Stimulated activated naive CD8-positive, alpha-beta T cell treated with anti-CD3 and anti-CD28 coated beads, Interleukin-15, Interleukin-2, amounts not matched to agents 100 U/mL and 50 U/mL, for 24 hours (primary cell): ENCODE data around the gene CCDC152.

Experiments
- ATAC-seq: fragments of 150-1000 bp; cut with Tn5 transposase; one replicate; pipeline ENCODE4 v1.10.0; 2021
- DNase-seq: peaks from one replicate; pipeline ENCODE4 v3.0.0; 2021

CCDC152 gene

DNA sequence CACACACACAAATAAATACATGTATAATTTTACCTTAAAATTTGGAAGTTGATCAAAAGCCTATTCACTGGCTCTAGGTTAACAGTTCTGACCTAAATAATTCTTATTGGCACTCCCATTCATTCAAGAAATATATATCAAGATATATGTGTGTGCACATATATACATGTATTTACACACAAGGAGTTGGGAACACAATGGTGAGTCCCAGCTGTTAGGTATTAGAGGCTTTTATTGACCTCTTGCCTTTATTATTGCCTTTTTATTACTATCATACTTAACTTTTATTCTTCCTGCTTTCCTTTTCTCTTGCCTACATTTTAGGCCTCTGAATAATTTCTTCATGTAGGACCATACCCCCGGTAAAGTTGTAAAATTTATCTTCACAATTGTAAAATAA is 25.0 kb downstream of the CCDC152 start:
- ATAC-seq (no peak), DNase-seq (no peak)

DNA sequence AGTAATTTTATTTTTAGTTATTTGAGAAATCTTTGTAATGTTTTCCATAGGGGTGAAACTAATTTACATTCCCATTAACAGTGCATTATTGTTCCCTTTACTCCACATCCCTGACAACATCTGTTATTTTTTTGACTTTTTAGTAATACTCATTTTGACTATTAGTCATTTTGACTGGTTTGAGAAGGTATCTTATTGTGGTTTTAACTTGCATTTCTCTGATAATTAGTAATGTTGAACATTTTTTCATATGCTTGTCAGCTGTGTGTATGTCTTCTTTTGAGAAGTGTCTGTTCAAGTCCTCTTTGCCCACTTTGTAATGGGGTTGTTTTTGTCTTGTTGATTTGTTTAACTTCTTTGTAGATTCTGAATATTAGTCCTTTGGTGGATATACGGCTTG is 27.5 kb downstream of the CCDC152 start:
- DNase-seq: no peak

DNA sequence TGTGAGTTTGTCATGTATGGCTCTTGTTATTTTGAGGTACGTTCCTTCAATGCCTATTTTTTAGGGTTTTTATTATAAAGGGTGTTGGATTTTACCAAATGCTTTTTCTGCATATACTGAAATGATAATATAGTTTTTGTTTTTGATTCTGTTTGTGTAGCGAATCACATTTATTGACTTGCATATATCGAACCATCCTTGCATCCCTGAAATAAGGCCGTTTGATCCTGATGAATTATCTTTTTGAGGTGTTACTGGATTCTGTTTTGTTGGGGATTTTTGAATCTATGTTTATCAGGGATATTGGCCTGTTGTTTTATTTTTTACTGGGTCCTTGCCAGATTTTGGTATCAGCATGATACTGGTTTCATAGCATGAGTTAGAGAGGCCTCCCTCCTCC is 29.1 kb downstream of the CCDC152 start:
- ATAC-seq (no peak), DNase-seq (no peak)

More for the DNA sequence above, 27.5 kb downstream of the CCDC152 start:
- ATAC-seq: no peak

DNA sequence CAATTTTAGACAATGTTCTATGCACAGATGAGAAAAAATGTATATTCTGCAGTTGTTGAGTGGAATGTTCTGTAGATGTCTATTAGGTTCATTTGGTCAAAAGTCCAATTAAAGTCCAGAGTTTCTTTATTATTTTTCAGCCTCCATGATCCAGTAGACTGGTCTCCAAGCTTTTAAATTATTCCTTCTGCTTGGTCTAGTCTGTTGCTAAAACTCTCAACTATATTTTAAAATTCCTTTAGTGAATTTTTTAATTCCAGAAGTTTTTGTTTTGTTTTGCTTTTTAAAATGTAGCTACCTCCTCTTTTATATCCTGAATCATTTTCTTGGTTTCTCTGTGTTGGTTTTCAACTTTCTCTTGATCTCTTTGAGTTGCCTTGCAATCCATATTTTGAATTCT is 30.5 kb downstream of the CCDC152 start:
- no peak for ATAC-seq
- no peak for DNase-seq

DNA sequence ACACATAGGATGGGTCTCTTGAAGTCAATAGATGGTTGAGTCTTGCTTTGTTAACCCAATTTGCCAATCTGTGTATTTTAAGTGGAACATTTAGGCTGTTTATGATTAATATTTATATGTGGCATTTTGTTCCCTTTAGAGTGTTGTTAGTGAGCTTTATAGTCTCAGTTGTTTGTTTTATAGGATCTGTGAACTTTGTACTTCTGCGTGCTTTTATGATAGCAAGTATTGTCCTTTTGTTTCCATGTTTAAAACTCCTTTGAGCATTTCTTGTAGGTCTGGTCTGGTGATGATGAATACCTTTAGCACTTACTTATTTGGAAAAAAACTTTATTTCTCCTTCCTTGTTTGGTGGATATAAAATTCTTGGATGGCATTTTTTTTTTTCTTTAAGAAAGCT is 31.2 kb downstream of the CCDC152 start:
- DNase-seq: no peak
- no peak for ATAC-seq

DNA sequence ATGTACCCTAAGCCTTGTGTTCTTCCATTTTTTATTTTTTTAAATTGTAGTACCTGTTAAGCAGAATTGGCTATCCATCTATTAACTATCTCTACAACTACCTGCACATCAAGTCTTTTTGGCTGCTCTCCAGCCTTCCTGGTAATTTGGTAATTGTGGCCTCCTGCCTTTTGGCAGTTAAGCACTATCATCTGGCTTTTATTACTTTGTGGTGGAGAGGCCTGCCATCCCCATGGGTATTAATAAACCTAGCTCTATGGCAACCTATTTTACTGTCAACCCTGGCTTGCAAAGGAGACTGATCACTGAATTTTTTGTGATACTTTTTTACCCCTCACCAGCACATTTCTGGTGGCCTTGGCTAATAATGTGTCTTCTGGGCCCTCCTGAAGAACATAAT is 34.5 kb downstream of the CCDC152 start:
- DNase-seq: no peak
- ATAC-seq: no peak

DNA sequence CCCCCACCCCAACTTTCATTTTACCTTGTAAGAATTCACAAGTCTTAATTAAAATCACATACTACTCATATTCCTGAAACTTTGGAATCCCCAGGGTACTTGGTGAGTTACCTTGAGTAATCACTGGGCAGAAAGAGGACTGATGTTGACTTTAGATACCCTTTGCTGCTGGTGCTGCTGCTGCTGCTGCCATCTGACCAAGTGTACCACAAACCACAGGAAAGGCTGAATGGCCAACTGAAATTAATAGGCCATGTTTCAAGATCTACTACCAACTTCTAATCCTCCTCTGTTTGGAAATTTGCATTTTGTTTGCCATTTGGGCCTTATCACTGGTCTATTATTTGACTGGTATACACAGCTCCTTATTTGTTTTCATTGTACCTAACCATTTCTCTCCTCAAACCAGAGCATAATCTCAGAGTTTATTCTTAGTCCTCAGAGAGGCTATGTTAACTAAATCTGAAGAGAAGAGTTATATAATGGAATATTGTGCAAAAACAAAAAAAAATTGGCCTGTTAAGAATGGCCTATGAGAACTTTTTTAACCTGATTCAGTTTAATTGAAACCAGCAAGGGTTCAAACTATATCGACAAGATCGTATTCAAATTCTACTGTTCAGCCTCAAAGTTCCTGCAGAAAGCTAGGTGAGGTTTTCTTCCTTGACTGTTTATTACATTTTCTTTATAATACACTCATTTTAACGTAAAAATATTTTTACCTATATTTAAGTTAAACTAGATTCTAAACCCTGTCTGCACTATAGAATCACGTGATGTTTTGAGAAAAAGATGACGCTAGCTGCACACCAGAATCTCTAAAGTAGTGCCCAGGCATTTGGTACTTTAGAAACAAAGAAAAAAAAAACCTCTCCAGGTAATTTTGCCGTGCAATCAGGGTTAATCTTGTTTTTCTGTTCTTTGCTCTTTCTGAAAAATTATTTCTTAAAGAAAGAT is 41.9 kb downstream of the CCDC152 start:
- DNase-seq (no peak), ATAC-seq (no peak)

DNA sequence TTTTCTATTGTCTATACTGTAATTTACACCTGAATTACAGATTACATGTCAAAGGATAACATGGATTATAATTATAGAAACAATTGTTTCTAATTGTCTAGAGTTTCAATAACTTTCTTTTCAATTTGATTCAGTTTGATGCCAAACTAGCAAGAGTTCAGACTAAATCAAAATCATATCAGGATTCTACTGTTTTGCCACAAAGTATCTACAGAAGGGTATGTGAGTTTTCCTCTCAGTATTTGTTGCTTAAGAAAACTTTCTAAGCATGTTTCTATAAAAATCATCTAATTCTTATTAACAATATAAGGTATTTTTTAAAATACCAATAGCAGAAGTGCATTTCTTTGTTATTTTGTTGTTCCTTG is 42.6 kb downstream of the CCDC152 start:
- no peak for ATAC-seq

DNA sequence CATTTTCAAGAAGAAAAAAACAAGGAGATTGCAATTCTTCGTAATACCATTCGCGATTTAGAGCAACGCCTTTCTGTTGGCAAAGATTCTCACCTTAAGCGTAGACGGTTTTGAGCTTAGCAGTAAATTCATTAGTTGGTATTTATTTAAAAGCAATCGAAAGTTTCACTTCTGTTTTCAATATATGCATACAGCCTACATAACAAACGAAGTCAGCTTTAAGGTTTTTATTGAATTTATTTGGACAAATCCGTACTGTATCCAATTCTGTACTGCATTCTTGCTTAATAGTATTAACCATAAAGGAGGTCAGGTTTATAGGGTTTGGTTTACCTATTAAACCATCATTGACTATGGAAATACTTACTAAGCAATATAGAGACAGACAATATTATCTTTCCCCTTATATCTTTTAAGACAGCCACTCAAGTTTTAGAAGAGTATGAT is 43.1 kb downstream of the CCDC152 start:
- DNase-seq: no peak
- ATAC-seq: no peak

More for the DNA sequence above, 42.6 kb downstream of the CCDC152 start:
- no peak for DNase-seq

DNA sequence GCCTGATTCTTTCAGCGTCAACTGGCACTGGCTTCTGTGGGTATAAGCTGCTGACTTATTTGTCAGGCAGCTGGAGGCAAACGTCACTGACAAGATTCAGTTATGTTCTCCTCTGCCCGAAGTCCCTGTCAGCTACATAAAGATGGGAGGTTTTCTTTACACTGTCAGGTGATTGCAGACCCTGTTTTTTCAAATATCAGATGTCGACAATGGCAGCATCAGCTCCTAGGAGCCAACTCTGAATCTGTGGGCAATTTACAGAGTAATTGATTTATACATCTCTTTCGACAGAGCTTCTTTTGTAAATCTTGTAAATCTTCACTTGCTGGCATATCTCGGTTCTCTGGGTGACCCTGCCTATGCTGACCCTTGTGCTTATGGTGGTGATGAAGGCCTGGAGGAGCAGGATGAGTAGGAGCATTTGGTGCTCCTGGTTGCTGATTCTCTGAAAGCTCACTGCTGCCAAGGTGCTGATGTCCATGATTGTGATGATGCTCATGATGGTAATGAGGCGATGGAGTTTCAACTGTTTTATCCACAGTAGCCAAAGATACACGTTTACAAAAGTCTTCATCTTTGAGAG is 44.2 kb downstream of the CCDC152 start:
- DNase-seq: no peak
- ATAC-seq: no peak

DNA sequence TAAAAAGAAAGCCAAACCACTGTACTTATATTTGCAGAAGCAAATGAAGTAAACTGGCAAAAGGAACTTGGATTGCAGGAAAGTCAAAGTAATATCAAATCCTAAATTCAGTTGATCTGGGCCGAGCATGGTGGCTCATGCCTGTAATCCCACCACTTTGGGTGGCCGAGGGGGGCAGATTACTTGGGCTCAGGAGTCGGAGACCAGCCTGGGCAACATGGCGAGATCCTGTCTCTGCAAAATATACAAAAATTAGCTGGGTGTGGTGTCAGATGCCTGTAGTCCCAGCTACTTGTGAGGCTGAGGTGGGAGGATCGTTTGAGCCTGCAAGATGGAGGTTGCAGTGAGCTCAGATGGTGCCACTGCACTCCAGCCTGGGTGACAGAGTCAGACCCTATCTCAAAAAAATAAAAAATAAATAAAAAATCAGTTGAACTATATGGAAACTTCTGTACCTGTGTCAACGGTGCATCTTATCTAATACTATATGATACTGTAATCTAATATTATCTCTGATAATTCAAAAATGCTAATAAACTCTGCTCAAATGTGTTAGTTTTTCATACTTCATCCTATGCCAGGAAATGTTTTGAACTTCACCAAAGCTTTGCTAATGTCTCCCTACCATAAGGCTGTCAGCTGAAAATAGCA is 45.0 kb downstream of the CCDC152 start:
- ATAC-seq (no peak), DNase-seq (no peak)

DNA sequence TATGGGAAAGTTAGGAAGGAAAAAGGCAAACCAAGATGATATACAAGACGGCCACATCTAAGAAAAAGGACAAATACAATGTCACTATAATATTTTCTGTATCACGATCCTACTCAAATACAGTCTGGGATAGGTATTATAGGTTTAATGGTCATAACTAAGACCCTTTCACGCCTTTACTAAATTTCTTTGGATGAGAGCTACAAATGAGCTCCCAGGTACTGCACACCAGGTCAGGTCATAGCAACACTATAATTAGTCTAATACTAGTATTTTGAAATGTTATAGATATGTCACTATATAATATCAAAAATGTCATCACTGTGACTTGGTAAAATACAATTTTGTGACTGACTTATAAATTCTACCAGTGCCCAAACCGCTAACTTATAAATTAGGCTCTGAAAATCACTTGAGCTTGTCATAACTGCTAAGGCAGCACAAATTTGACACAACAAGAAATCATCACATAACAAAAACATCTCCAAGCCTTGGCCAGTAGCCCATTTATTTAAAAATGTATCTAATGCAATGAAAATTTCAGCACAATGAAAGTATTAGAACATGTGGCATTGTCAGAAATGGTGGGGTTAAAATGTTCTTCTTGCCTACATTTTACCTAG is 48.2 kb downstream of the CCDC152 start:
- DNase-seq (no peak), ATAC-seq (no peak)

DNA sequence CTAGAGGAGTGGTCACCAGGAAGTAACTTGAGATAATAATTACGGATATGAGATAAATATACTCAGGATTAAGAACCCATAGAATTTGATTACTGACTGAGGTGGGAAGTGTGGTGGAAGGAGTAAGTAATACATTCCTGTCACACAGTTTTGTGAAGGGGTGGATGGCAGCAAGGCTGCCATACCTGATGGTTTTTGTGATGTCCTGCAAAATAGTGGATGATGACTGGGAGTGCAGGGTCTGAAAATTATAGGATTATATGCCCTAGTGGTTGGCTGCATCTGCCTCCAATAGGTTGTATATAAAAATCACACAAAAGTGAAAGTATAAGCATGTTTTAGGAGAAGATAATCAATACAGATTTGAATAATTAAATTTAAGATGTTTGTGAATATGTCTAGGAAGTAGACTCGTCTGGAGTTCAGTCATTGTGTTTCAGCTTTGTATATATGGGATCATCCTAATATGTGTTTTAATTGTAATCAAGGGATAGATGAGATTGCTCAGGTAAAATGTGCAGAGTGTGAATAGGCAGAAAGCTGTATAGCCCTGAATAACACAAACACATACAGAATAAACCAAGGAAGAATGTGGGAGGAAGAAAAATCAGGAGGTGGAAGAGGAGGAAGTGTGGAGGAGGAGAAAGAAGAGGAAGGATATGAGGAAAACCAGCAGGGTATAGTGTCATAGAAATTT is 49.5 kb downstream of the CCDC152 start:
- ATAC-seq: no peak

DNA sequence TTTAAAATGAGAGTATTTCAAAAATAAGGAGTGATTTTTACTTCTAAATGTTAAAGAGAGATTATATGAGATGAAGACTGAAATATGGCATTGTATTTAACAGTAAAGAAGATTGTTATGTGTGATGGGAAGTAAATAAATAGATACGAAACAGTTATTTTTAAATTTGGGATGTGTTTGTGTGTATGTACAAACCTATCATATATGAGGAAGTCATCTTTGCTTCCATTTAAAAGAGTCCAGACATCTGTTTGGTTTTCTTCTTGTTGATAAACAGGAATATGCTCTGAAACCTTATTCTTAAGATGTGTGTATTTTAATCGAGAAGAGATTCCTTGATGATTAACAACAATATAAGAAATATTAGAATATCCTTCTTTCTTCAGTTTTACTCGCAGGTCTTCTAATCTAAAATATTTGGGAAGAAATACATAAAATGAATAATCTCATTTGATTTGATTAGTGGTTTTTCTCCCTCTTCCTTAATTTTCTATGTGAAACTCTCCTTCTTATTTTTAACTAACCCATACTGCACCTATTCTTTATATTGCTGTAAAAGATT is 50.2 kb downstream of the CCDC152 start:
- no peak for ATAC-seq
- DNase-seq: no peak

More for the DNA sequence above, 49.5 kb downstream of the CCDC152 start:
- DNase-seq: no peak

DNA sequence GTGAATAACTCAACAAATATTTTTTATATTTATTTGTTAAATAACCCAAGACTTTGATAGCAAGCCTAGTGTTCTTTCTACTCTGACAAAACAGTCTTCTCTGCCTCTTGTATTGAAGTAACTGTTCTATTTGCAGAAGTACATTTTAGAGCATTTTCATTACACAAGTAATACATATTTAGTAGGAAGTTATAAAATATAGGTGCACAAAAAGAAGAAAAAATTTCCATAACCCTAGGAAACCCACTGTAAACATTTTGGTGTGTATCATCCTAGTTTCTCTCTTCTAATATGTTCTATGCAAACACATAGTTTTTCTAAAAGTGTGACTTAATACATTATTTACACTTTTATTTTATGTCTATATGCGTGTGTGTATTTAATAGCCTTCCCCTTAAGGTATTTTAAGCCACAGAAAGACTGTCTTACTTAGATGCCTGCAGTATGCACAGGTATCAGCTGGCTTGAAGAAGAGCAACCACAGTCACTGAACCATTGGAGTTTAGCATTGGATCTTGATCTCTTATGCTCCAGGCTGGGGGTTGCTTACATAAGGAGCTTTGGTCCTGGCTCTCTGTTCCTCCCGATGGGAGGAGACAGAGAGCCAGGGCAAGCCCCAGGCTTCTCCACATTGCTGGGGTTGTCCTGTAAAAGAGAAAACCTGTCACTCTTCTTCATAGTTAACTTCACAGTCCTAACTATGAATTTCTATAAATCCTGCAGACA is 51.3 kb downstream of the CCDC152 start:
- no peak for ATAC-seq

DNA sequence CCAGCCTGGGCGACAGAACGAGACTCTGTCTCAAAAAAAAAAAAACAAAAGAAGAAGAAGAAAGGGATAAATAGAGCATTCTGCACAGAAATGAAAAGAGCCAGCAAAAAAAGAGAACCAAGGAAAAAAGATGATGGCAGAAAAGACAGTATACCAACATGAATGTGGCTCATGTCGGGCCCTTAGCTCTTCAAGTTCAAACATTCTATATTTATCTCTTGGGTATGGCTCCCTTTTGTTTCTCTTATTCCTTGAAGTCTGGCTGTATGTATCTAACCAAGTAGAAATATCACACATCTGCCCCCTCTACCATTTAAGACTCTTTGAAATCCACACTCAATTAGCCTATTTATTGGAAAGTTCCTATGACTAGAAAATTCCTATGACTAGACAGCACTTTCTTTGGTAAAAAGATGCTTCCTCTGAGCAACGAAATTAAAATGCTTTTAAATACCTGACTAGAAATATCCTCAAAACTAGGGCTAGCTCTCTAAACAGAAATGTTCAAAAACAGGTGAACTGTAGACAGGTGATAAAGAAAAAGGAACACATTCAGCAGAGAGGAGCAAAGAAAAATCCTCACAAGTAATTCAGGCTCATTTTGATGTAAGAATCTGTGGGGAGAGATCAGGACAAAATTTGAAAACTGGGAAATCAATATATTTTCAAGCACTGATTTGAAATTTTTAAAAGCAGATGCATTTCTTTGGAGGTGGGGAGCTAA is 52.4 kb downstream of the CCDC152 start:
- DNase-seq (no peak), ATAC-seq (no peak)

More for the DNA sequence above, 51.3 kb downstream of the CCDC152 start:
- DNase-seq: no peak

DNA sequence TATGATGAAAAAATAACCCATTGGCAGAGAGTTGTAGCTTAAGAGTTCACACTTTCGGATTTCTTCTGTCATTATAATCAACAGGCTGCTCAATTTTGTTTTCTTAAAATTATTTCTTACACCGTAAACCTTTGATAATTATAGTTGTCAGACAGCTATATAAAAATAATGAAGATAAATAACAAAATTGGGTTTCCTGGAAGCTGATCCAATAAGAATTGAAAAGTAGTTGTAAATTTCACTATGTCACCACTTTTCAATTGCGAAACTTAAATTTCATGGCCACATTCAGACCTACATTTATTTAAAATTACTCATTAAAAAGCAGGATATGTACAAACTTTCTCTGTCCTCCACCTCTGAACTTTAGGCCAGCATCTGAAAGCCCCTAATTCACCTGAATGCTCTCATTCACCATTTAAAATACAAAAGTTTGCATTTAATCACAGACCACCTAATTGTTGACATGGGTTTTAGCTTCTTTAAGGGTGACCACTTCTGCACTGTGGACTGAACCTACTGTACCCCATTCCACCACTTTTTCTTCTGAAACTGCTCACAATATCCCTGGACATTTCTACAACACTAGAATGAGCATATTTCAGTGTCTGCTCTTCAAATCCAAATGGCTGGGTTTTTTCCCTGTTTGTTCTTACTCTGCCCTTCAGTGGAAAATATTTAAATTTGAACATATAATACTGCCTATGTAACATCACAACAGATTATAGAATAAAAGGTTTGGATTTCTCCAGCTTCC is 54.4 kb downstream of the CCDC152 start:
- DNase-seq (no peak), ATAC-seq (no peak)

DNA sequence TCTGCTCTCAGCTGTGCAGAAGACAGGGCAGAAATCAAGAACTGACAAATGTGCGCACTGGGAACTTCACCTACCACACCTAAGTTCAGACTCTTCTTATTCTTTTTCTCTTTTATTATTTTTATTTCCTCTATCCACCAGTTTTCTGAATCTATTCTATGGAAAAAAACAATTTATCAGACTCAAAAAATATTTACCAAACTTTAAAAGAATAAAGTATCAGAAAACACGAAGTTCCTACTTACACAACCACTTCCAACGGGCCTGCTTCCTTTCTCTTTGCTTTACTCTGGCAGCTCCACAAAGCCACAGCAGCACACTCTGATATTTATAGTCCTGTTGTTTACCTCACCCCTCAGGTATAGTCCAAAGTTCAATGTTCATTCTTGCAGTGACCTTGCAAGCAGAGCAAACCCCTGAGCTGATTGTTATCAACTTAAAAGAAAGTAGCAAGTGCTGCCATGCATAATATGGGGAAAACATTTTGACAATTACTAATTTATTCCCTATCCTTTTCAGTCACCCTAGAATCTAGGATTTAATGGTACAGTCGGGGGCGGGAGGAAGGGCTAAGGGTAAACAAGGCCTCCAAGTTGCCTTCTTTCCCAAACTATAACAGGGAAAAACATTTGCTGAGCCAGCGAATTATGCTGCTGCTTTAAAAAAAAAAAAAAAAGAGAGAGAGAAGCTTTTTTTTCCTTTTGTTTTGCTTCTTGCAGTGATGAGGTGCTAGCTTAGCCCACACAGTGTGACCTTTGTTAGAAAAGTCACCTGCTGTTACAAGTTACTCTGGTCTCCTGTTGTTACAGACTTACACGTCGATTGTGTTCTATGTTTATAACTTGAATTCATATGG is 55.2 kb downstream of the CCDC152 start, which contains the start of gene SELENOP:
Gene SELENOP, minus strand, starts transcription at position 302 of the 856 bp plus-strand sequence. CDS start 3,539 bp downstream, outside the sequence.
- DNase-seq: no peak
- no peak for ATAC-seq
